CD14-positive monocyte (primary cell): Measurements from ENCODE around the gene C22orf39. TPM values are rescaled to one million over a fixed set of nuclear protein-coding genes. Genes with fewer than 3 reads are reported as not detected.

Experiments used
- DNase-seq, 3 donors: peaks; one replicate each; pipeline ENCODE4 v3.0.0-alpha.2; 2011 to 2022
- H2AFZ ChIP-seq: 2 replicates; pipeline ENCODE4 v1.6.0; 2012; ENCODE audit warnings: mild to moderate bottlenecking, low read depth, low read length, inconsistent platforms; ENCODE audit not compliant: insufficient read depth, poor library complexity, severe bottlenecking
- H3K27ac ChIP-seq, 2 donors: 1 replicate in 1 of 2; 2 replicates in 1 of 2; pipeline ENCODE4 v1.5.1; 2012 to 2013; ENCODE audit warnings: low read length in 2 of 2, control low read depth in 1 of 2, inconsistent platforms in 1 of 2, low read depth in 1 of 2, mild to moderate bottlenecking in 1 of 2
- H3K27me3 ChIP-seq, 2 donors: one replicate each; pipeline versions ENCODE4 v1.6.0 to v1.6.1; 2011 to 2013; ENCODE audit warnings: low read length in 2 of 2; ENCODE audit not compliant: control insufficient read depth in 2 of 2, insufficient read depth in 2 of 2
- H3K36me3 ChIP-seq, 2 donors: replicated peaks in 1 of 2; 1 replicate in 1 of 2; 2 replicates in 1 of 2; pipeline versions ENCODE4 v1.5.1 to v1.6.1; 2012 to 2013; ENCODE audit warnings: low read length in 2 of 2, control low read depth in 1 of 2, inconsistent platforms in 1 of 2, mild to moderate bottlenecking in 1 of 2; ENCODE audit not compliant: insufficient read depth in 2 of 2, control insufficient read depth in 1 of 2
- H3K4me1 ChIP-seq, 2 donors: 1 replicate in 1 of 2; 2 replicates in 1 of 2; pipeline versions ENCODE4 v1.5.1 to v1.6.1; 2012 to 2013; ENCODE audit warnings: low read length in 2 of 2, control low read depth in 1 of 2, inconsistent platforms in 1 of 2, mild to moderate bottlenecking in 1 of 2, moderate library complexity in 1 of 2; ENCODE audit not compliant: insufficient read depth in 2 of 2, control insufficient read depth in 1 of 2
- H3K4me2 ChIP-seq: replicated peaks from 2 replicates; pipeline ENCODE3; 2012; ENCODE audit warnings: low read length, moderate library complexity, mild to moderate bottlenecking; ENCODE audit not compliant: poor library complexity, severe bottlenecking; ENCODE audit errors: extremely low read depth
- H3K4me3 ChIP-seq, 3 experiments: fragments of 200-600 bp in 1 of 3; sonication (generic) in 1 of 3; replicated peaks in 1 of 3; 1 replicate in 2 of 3; 2 replicates in 1 of 3; pipeline ENCODE4 v1.5.1; 2011 to 2013; ENCODE audit warnings: low read length in 3 of 3, mild to moderate bottlenecking in 3 of 3, control low read depth in 2 of 3, low read depth in 2 of 3, inconsistent platforms in 1 of 3, moderate library complexity in 1 of 3
- H3K79me2 ChIP-seq: 2 replicates; pipeline ENCODE4 v1.6.0; 2012; ENCODE audit warnings: mild to moderate bottlenecking, control low read depth, inconsistent platforms, low read length, moderate library complexity; ENCODE audit not compliant: insufficient read depth
- H3K9ac ChIP-seq: 2 replicates; pipeline ENCODE4 v1.6.0; 2017; ENCODE audit warnings: low read length, mild to moderate bottlenecking; ENCODE audit not compliant: insufficient read depth, poor library complexity, severe bottlenecking
- H3K9me3 ChIP-seq, 2 donors: replicated peaks in 1 of 2; 1 replicate in 1 of 2; 2 replicates in 1 of 2; pipeline versions ENCODE4 v1.5.1 to v1.6.1; 2012 to 2013; ENCODE audit warnings: low read length in 2 of 2, control low read depth in 1 of 2; ENCODE audit not compliant: control insufficient read depth in 1 of 2, insufficient read depth in 1 of 2
- H4K20me1 ChIP-seq: 2 replicates; pipeline ENCODE4 v1.6.0; 2012; ENCODE audit warnings: mild to moderate bottlenecking, low read length, control low read depth, moderate library complexity; ENCODE audit not compliant: insufficient read depth
- H3K27ac Mint-ChIP-seq, 7 donors: one replicate each; pipeline ENCODE4 v1.8.0; 2020; ENCODE audit warnings: mild to moderate bottlenecking in 7 of 7, mixed read lengths in 7 of 7, moderate library complexity in 6 of 7, inconsistent platforms in 2 of 7
- H3K27me3 Mint-ChIP-seq, 3 donors: one replicate each; pipeline ENCODE4 v1.8.0; 2021 to 2022; ENCODE audit warnings: low read depth in 3 of 3, mild to moderate bottlenecking in 3 of 3, mixed read lengths in 3 of 3, moderate library complexity in 3 of 3, inconsistent platforms in 1 of 3
- H3K36me3 Mint-ChIP-seq, 2 donors: one replicate each; pipeline ENCODE4 v1.8.0; 2020; ENCODE audit warnings: mixed read lengths in 2 of 2, inconsistent platforms in 1 of 2, mild to moderate bottlenecking in 1 of 2
- H3K4me1 Mint-ChIP-seq: one replicate; pipeline ENCODE4 v1.8.0; 2020; ENCODE audit warnings: mild to moderate bottlenecking, mixed read lengths
- H3K4me3 Mint-ChIP-seq, 2 donors: one replicate each; pipeline ENCODE4 v1.8.0; 2020; ENCODE audit warnings: mild to moderate bottlenecking in 2 of 2, mixed read lengths in 2 of 2, moderate library complexity in 1 of 2
- H3K9me3 Mint-ChIP-seq, 7 donors: one replicate each; pipeline ENCODE4 v1.8.0; 2020 to 2022; ENCODE audit warnings: mixed read lengths in 7 of 7, mild to moderate bottlenecking in 6 of 7, moderate library complexity in 6 of 7, inconsistent platforms in 2 of 7
- WGBS: methylation state at CpG from one replicate; pipeline ENCODE4 v1.1.5; 2013; ENCODE audit warnings: missing lambda C conversion rate; ENCODE audit not compliant: insufficient coverage; 5-methylcytosine and 5-hydroxymethylcytosine counted together
- intact Hi-C, 2 donors: fragments of 100-400 bp; cut with micrococcal nuclease; formaldehyde crosslinking; loops; one replicate each; pipeline versions ENCODE4 v1.15.0 to v1.15.1; 2023
- polyA plus RNA-seq, 3 donors: library from polyadenylated mRNA; depleted of rRNA in 1 of 3; unstranded in 2 of 3; stranded (reverse) in 1 of 3; fragments of 300-500 nt in 2 of 3; fragments of >200 nt in 1 of 3; fragmentation: Illumina TruSeq in 2 of 3; gene quantifications; 1 replicate in 2 of 3; 2 replicates in 1 of 3; pipeline ENCODE4 v1.2.3, GENCODE V29; 2012 to 2021
- TF ChIP-seq, protein P1 (sequence below): fragments of 200-600 bp; IDR thresholded peaks from one replicate; pipeline ENCODE4 v1.8.0; 2022; ENCODE audit warnings: antibody characterized with exemption, mild to moderate bottlenecking

Gene C22orf39
- polyA plus RNA-seq, 3 donors: 21.2 to 40.3 (median 38.4) TPM

- peaks cover 38% of the 10 kb centered on the region for H3K4me1 Mint-ChIP-seq
These were observed 28.4 kb downstream of the C22orf39 start for GRCh38 chr22:19419086-19419463.

GRCh38 chr22:19412923-19413322 is 34.6 kb downstream of the C22orf39 start:
- no peaks in the 10 kb centered on the region for H3K27me3 Mint-ChIP-seq
- TF ChIP-seq, protein P1, sequence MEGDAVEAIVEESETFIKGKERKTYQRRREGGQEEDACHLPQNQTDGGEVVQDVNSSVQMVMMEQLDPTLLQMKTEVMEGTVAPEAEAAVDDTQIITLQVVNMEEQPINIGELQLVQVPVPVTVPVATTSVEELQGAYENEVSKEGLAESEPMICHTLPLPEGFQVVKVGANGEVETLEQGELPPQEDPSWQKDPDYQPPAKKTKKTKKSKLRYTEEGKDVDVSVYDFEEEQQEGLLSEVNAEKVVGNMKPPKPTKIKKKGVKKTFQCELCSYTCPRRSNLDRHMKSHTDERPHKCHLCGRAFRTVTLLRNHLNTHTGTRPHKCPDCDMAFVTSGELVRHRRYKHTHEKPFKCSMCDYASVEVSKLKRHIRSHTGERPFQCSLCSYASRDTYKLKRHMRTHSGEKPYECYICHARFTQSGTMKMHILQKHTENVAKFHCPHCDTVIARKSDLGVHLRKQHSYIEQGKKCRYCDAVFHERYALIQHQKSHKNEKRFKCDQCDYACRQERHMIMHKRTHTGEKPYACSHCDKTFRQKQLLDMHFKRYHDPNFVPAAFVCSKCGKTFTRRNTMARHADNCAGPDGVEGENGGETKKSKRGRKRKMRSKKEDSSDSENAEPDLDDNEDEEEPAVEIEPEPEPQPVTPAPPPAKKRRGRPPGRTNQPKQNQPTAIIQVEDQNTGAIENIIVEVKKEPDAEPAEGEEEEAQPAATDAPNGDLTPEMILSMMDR: no peak
- Histone ChIP-seq H3K9me3 (no peaks in the 10 kb centered on the region), H4K20me1 (peaks cover 83% of the 10 kb centered on the region), H3K36me3 (peaks cover 32 to 34% of the 10 kb centered on the region in 2 donors), H3K4me1 (no peaks in the 10 kb centered on the region), H3K27me3 (no peaks in the 10 kb centered on the region), H3K27ac (no peak overlapping the region), H3K9ac (no peak overlapping the region), H2AFZ (no peak overlapping the region), H3K4me2 (no peak overlapping the region), H3K79me2 (peaks cover 72% of the 10 kb centered on the region), H3K4me3 (no peak overlapping the region)
- H3K9me3 Mint-ChIP-seq: peaks cover 0 to 1% (median 0%) of the 10 kb centered on the region in 7 donors
- H3K4me1 Mint-ChIP-seq: peaks cover 4% of the 10 kb centered on the region
- H3K4me3 Mint-ChIP-seq: no peak overlapping the region
- no peak for DNase-seq
- intact Hi-C loops: no loop called here
- peak overlapping the region in 3 of 7 donors; percentile 5 to 61 (median 52) for H3K27ac Mint-ChIP-seq
- 88% methylated on average over 4 of the region's 4 CpGs for whole genome bisulfite sequencing
- peaks cover 30 to 53% of the 10 kb centered on the region in 2 donors for H3K36me3 Mint-ChIP-seq

More at GRCh38 chr22:19419086-19419463, 28.4 kb downstream of the C22orf39 start:
- Histone ChIP-seq H3K27me3 (no peaks in the 10 kb centered on the region), H4K20me1 (peaks cover 94% of the 10 kb centered on the region), H3K27ac (peak overlapping the region in 1 of 2 donors; percentile 73), H3K4me1 (peaks cover 17 to 22% of the 10 kb centered on the region in 2 donors), H3K4me2 (no peak overlapping the region), H3K79me2 (peaks cover 99% of the 10 kb centered on the region), H3K9ac (peak overlapping the region; percentile 10), H3K4me3 (no peak overlapping the region), H3K36me3 (peaks cover 0 to 2% of the 10 kb centered on the region in 2 donors), H2AFZ (no peak overlapping the region), H3K9me3 (no peaks in the 10 kb centered on the region)
- no peaks in the 10 kb centered on the region for H3K27me3 Mint-ChIP-seq
- WGBS: 24% methylated on average over 5 of the region's 5 CpGs
- TF ChIP-seq, protein P1: no peak
- H3K27ac Mint-ChIP-seq: peak overlapping the region; percentile 56 to 90 (median 82)
- peak in 2 of 3 donors; percentile 12 to 32 for DNase-seq
- H3K36me3 Mint-ChIP-seq: peaks cover 3 to 16% of the 10 kb centered on the region in 2 donors
- H3K9me3 Mint-ChIP-seq: peaks cover 0 to 1% (median 0%) of the 10 kb centered on the region in 7 donors
- intact Hi-C loops: no loop called here
- H3K4me3 Mint-ChIP-seq: no peak overlapping the region
